Esophagus (tissue), 2 donors: Measurements from ENCODE around the gene TPD52L1. TPM values are rescaled to one million over a fixed set of nuclear protein-coding genes. Genes with fewer than 3 reads are reported as not detected.
"Not testable (repeated sequence)": the region's sequence is repeated elsewhere in the genome, so short reads cannot be mapped to it uniquely, and the experiment has no call there.

Experiments used
- H3K27ac ChIP-seq, 2 donors: one replicate each; pipeline ENCODE4 v1.5.1; 2013; ENCODE audit warnings: low read depth in 2 of 2, mild to moderate bottlenecking in 2 of 2, inconsistent platforms in 1 of 2, low read length in 1 of 2, moderate library complexity in 1 of 2
- H3K27me3 ChIP-seq, 2 donors: one replicate each; pipeline ENCODE4 v1.6.1; 2013; ENCODE audit warnings: low read length in 2 of 2, control low read depth in 1 of 2, mild to moderate bottlenecking in 1 of 2; ENCODE audit not compliant: insufficient read depth in 2 of 2, control insufficient read depth in 1 of 2
- H3K36me3 ChIP-seq, 2 donors: one replicate each; pipeline ENCODE4 v1.6.1; 2013; ENCODE audit warnings: low read length in 1 of 2; ENCODE audit not compliant: control insufficient read depth in 2 of 2, insufficient read depth in 2 of 2
- H3K4me1 ChIP-seq, 2 donors: one replicate each; pipeline ENCODE4 v1.6.1; 2013; ENCODE audit warnings: low read length in 1 of 2; ENCODE audit not compliant: control insufficient read depth in 2 of 2, insufficient read depth in 2 of 2
- H3K4me3 ChIP-seq, 2 donors: one replicate each; pipeline ENCODE4 v1.5.1; 2013; ENCODE audit warnings: low read length in 2 of 2, mild to moderate bottlenecking in 2 of 2, low read depth in 1 of 2, moderate library complexity in 1 of 2
- H3K9me3 ChIP-seq, 2 donors: one replicate each; pipeline ENCODE4 v1.6.1; 2013; ENCODE audit warnings: mild to moderate bottlenecking in 2 of 2, low read depth in 1 of 2, low read length in 1 of 2, moderate library complexity in 1 of 2; ENCODE audit not compliant: control insufficient read depth in 2 of 2, insufficient read depth in 1 of 2
- WGBS, 2 donors: extraction: QIAGEN DNeasy Blood & Tissue Kit; methylation state at CpG; one replicate each; pipeline ENCODE4 v1.1.7; 2013; 5-methylcytosine and 5-hydroxymethylcytosine counted together
- polyA plus RNA-seq, 2 donors: library from polyadenylated mRNA; stranded (reverse); fragments of 200-250 nt; gene quantifications; one replicate each; pipeline ENCODE4 v1.2.3, GENCODE V29; 2013
- donor health status: healthy with polysubstance abuse.
- donor health status: Bipolar disorder and iron deficiency.

The TPD52L1 gene
- polyA plus RNA-seq, 2 donors: 154 to 245 TPM

GRCh38 chr6:125279961-125280360 lies 126.4 kb downstream of the TPD52L1 start:
- H3K4me3 ChIP-seq: no peak overlapping the region
- H3K27me3 ChIP-seq: no peaks in the 10 kb centered on the region
- WGBS, 2 donors: 93 to 94% methylated on average over 7 of the region's 7 CpGs
- peaks cover 0 to 2% of the 10 kb centered on the region in 2 donors for H3K9me3 ChIP-seq
- H3K36me3 ChIP-seq: peaks cover 0 to 12% of the 10 kb centered on the region in 2 donors
- H3K27ac ChIP-seq: no peak overlapping the region
- H3K4me1 ChIP-seq: no peaks in the 10 kb centered on the region

GRCh38 chr6:125280370-125281035 lies 126.9 kb downstream of the TPD52L1 start:
- H3K36me3 ChIP-seq: peaks cover 0 to 12% of the 10 kb centered on the region in 2 donors
- not testable (repeated sequence) for H3K4me1 ChIP-seq, H3K4me3 ChIP-seq, H3K27me3 ChIP-seq, H3K27ac ChIP-seq, H3K9me3 ChIP-seq
- 90 to 91% methylated on average over 11 of the region's 11 CpGs for WGBS, 2 donors

DNA sequence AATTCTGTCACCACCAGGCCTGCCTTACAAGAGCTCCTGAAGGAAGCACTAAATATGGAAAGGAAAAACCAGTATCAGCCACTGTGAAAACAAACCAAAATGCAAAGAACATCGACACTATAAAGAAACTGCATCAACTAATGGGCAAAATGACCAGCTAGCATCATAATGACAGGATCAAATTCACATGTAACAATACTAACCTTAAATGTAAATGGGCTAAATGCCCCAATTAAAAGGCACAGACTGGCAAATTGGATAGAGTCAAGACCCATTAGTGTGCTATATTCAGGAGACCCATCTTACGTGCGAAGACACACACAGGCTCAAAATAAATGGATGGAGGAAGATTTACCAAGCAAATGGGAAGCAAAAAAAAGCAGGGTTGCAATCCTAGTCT lies 128.9 kb downstream of the TPD52L1 start:
- H3K27ac ChIP-seq, H3K27me3 ChIP-seq, H3K4me3 ChIP-seq, H3K9me3 ChIP-seq, H3K4me1 ChIP-seq, H3K36me3 ChIP-seq: not testable (repeated sequence)
- WGBS, 2 donors: 96 to 99% methylated on average over 3 of the region's 3 CpGs

- 100% methylated on average over 1 of the region's 1 CpG for WGBS, 2 donors
- Histone ChIP-seq H3K27me3 (no peaks in the 10 kb centered on the region), H3K36me3 (peaks cover 9% of the 10 kb centered on the region in 2 donors), H3K9me3 (peaks cover 0 to 2% of the 10 kb centered on the region in 2 donors), H3K27ac (no peak overlapping the region), H3K4me1 (no peaks in the 10 kb centered on the region), H3K4me3 (no peak overlapping the region)
Measured at GRCh38 chr6:125285353-125285752, 131.8 kb downstream of the TPD52L1 start.

DNA sequence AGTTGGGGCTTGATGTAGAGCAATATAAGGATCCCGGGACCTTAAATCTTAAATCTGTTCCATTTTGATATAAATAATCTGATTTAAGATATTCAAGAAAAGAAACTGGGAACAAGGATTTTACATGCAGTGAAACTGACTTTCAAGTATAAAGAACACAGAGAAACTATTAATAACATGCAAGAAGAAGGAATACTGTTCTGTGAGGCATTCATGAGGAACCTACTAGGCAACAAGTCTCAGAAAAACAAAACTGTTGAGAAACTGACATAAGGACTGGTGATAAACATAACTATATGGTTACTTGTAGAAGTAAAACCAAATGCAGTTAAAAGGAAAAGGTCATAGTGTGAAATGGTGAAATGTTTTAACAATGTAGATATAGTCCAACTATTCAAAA lies 132.4 kb downstream of the TPD52L1 start:
- H3K4me1 ChIP-seq: no peaks in the 10 kb centered on the region
- no peaks in the 10 kb centered on the region for H3K9me3 ChIP-seq
- H3K27me3 ChIP-seq: no peaks in the 10 kb centered on the region
- 98 to 100% methylated on average over 1 of the region's 1 CpG for WGBS, 2 donors
- H3K36me3 ChIP-seq: peaks cover 5 to 9% of the 10 kb centered on the region in 2 donors
- H3K27ac ChIP-seq: no peak overlapping the region
- no peak overlapping the region for H3K4me3 ChIP-seq

GRCh38 chr6:125287718-125288117 lies 134.1 kb downstream of the TPD52L1 start:
- Histone ChIP-seq H3K27me3 (no peaks in the 10 kb centered on the region), H3K27ac (no peak overlapping the region), H3K4me1 (no peaks in the 10 kb centered on the region), H3K4me3 (no peak overlapping the region), H3K36me3 (peaks cover 9 to 16% of the 10 kb centered on the region in 2 donors), H3K9me3 (no peaks in the 10 kb centered on the region)
- 93% methylated on average over 9 of the region's 9 CpGs for WGBS, 2 donors

DNA sequence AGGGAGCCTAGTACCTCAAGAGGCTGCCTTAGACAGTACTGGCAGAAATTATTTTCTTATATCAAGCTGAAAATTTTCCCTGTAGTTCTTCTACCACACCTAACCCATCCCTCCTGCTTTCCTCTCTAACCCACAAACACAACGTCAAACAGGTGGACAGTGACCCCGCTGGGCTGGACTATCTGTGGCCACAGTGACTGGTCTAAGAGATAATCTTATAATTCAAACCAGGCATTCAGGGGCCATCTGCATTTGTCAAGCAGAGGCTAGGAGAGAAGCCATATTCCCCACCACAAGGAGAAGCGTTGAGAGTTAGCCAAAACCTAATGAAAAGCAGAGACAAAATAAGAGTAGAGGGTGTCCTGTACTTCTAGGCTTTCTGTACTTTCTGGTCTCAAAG lies 140.0 kb downstream of the TPD52L1 start:
- 95% methylated on average over 3 of the region's 3 CpGs for WGBS, 2 donors
- H3K4me1 ChIP-seq: no peaks in the 10 kb centered on the region
- no peaks in the 10 kb centered on the region for H3K9me3 ChIP-seq
- no peak overlapping the region for H3K4me3 ChIP-seq
- H3K27me3 ChIP-seq: no peaks in the 10 kb centered on the region
- H3K36me3 ChIP-seq: peaks cover 7 to 10% of the 10 kb centered on the region in 2 donors
- H3K27ac ChIP-seq: no peak overlapping the region

DNA sequence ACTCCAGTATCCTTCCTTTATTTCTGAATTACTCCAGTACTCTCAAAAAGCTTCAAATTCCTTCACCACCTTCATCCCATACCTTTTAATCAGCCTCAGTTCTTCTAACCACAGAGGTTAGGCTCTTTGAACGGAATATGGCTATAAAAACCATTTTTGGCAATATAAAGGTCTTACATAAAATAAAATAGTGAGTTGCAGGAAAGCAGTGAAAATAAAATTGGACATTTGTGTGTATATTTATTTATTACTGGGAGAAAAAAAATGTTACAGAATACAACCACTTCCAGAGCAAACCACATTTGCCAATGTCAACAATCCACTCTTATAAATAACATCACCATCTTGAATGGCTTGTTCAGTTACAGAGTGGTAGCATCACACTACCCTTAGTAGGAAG lies 140.5 kb downstream of the TPD52L1 start:
- H3K27ac ChIP-seq: no peak overlapping the region
- H3K4me3 ChIP-seq: no peak overlapping the region
- H3K9me3 ChIP-seq: no peaks in the 10 kb centered on the region
- H3K4me1 ChIP-seq: no peaks in the 10 kb centered on the region
- peaks cover 7 to 10% of the 10 kb centered on the region in 2 donors for H3K36me3 ChIP-seq
- WGBS, 2 donors: 90 to 100% methylated on average over 1 of the region's 1 CpG
- H3K27me3 ChIP-seq: no peaks in the 10 kb centered on the region

DNA sequence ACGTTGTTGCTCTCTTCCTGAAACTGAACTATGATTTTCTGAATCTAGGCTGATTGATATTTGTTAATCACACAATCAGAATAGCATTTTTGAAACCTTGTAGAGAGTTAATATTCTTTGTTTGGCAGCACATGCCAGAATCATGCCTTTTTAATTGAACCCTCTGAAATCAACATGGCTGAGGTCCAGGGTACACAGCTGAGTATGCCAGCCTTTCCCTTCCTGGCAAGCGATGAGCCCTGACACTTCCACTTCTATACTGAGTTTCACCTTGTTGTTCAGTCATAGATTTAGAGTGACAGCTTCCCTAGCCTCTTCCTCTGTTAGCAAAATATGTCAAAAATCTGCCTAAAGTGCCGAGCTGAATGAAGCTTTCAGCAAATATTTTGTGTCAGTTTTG lies 141.4 kb downstream of the TPD52L1 start:
- peaks cover 9 to 10% of the 10 kb centered on the region in 2 donors for H3K36me3 ChIP-seq
- no peaks in the 10 kb centered on the region for H3K4me1 ChIP-seq
- no peak overlapping the region for H3K27ac ChIP-seq
- WGBS, 2 donors: 52 to 59% methylated on average over 3 of the region's 3 CpGs
- H3K9me3 ChIP-seq: no peaks in the 10 kb centered on the region
- H3K27me3 ChIP-seq: no peaks in the 10 kb centered on the region
- no peak overlapping the region for H3K4me3 ChIP-seq

DNA sequence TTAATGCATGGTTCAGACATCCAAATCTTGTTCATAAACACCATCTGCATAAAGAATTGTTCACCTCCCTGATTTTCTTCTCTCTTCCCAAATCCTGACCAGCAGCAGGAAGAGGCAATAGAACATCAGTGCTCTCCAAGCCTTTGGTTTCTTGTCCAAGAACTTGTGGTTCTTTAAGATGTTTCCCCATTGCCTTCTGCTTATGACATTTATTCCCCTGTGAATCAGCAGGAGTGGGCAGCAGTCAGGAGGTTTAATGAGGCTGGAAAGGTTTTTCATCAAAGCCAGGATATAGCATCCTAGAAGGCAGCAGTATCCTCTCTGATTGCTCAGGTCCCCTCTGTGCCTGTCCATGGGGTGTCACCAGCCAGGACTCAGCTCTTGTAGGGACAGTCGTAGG lies 142.9 kb downstream of the TPD52L1 start:
- WGBS, 2 donors: 98 to 100% methylated on average over 1 of the region's 1 CpG

More for the DNA sequence above, 142.9 kb downstream of the TPD52L1 start:
- no peaks in the 10 kb centered on the region for H3K27me3 ChIP-seq
- H3K9me3 ChIP-seq: no peaks in the 10 kb centered on the region
- no peak overlapping the region for H3K4me3 ChIP-seq
- no peak overlapping the region for H3K27ac ChIP-seq
- H3K4me1 ChIP-seq: no peaks in the 10 kb centered on the region
- peaks cover 7 to 11% of the 10 kb centered on the region in 2 donors for H3K36me3 ChIP-seq
